Measurements from ENCODE around the gene SPOCK1.

DNA sequence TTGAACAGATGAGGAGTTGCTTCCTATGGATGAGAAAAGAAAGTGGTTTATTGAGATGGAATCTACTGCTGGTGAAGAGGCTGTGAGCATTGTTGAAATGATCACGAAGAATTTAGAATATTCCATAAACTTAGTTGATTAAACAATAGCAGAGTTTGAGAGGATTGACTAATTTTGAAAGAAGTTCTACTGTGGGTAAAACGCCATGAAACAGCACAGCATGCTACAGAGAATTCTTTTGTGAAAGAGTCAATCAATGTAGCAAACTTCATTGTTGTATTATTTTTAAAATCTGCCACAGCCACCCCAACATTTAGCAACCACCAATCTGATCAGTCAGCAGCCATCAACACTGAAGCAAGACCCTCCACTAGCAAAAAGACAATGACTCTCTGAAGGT lies 309.1 kb downstream of the SPOCK1 start:
- TF ChIP-seq EGR1 (IDR thresholded peaks at IDR 0.05; ENCODE audit: low read depth in 2 of 2) (no peak), SP1 (IDR thresholded peaks at IDR 0.05) (no peak)
- TF ChIP-seq, protein P1, sequence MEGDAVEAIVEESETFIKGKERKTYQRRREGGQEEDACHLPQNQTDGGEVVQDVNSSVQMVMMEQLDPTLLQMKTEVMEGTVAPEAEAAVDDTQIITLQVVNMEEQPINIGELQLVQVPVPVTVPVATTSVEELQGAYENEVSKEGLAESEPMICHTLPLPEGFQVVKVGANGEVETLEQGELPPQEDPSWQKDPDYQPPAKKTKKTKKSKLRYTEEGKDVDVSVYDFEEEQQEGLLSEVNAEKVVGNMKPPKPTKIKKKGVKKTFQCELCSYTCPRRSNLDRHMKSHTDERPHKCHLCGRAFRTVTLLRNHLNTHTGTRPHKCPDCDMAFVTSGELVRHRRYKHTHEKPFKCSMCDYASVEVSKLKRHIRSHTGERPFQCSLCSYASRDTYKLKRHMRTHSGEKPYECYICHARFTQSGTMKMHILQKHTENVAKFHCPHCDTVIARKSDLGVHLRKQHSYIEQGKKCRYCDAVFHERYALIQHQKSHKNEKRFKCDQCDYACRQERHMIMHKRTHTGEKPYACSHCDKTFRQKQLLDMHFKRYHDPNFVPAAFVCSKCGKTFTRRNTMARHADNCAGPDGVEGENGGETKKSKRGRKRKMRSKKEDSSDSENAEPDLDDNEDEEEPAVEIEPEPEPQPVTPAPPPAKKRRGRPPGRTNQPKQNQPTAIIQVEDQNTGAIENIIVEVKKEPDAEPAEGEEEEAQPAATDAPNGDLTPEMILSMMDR (IDR thresholded peaks at IDR 0.05; ENCODE audit: low read depth, low read length, missing input control): no peak
